LNCAP (cell line): ENCODE data around the gene WDR35.

Source experiments
- CTCF ChIP-seq: fragments of 450-650 bp; IDR thresholded peaks from 2 replicates; pipeline ENCODE4 v1.5.1; 2017; ENCODE audit warnings: mild to moderate bottlenecking

WDR35 gene

GRCh38 chr2:19949071-19949470 is 40.8 kb downstream of the WDR35 start:
- TF ChIP-seq CTCF, result no peak

DNA sequence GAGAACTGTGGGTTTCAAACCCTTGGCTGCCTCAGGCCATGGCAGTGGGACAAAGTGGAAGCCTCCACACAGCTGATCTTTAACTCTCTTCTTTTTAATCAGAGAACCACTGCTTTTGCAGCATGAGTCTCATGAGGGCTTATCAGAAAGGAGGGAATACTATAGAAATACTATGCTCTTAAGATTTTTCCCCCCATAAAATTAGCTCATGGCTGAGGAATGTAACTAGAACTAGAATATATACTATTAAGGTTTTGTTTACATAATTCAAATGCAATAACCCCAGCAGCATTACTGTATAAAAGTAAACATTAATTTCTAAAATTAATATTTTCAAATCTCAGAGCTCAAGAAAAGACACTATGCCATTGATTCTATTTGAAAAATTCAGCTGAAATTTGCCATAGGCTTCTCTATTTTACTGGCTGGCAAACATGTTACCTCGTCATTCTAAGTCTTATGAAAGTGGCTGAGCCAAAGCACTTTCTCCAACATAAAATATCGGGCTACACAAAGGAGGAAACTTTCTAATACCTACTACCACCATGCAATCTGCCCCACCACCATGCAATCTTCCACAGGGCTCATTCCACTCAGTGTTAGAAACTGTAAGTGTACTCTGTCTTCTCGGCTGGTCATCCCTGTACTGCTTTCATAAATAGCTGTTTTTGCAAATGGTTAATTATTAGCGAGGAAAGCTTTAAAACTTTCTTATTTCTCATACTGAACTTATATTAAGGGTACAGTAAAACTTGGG is 42.5 kb downstream of the WDR35 start:
- TF ChIP-seq CTCF, result no peak

DNA sequence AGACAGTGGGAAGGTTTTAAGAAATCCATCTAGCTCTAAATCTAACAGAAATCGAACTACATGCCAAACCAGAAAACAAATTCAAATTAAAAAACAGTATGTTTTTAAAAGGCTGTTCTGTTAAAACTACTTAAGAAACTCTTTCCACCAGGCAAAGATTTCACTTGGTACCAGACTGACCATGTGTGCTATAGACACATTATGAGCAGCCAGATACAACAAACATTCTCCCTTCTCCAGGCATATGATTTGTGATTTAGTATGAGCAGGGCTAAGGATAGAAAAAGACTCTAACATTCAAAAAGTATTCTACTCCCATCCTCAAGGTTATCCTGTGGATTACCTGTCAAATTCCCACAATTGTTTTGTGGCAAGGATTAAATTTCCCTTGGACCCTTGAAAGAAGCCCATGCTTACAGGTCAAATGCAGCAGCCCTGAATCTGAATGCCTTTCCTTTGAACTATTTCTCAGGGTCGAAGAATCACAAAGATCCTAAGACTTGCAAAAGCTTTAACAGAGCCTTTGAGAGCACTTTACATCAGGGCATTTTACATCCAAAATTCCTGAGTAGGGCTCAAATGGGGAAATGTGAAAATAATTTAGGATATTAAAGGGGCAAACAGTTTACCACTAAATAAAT is 45.6 kb downstream of the WDR35 start:
- TF ChIP-seq CTCF, result no peak

- TF ChIP-seq CTCF, result no peak
Observed at GRCh38 chr2:19943189-19943588, 46.7 kb downstream of the WDR35 start.

DNA sequence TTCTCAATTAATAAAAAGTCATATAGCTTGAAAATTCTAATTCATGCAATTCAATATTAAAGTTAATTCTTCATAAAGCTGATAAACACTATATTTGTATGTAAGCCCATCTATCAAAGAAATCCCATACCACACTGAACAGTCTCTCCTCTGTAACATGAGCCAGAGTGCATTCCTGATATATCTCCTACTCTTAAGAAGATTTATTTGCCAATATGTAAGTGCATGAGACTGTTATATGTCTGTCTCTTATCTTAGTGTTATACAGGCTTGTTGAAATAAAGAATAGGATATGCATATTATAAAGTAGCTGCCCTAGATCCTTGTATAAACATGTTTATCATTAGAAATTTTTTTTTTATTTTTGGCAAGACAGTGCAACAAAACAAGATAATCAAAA is 47.7 kb downstream of the WDR35 start:
- TF ChIP-seq CTCF, result no peak

DNA sequence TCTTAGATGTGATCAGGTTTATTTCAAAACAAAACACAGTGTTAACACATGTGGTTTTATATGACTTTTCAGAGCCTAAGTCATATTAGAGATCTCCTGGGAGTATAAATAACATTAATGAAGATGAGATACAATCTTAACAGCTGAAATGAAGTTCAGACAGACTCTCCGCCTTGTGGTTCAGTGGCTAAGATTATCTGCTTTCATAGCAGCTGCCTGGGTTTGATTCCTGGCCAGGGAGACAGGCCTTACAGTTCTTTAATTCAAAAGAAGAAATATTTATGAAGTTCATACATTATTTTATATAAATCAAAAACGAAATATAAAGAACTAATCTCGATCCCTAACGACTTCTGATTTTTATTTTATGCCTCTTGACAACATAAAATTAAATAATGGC is 52.9 kb downstream of the WDR35 start:
- TF ChIP-seq CTCF, result no peak

- no peak for TF ChIP-seq CTCF
Observed at GRCh38 chr2:19936203-19936602, 53.7 kb downstream of the WDR35 start.
